ENCODE results near the gene ZNF467.

ZNF467 gene

GRCh38 chr7:149727053-149727898, 46.1 kb downstream of the ZNF467 start:
- no peak for DNase-seq (ENCODE audit: low read depth)

GRCh38 chr7:149725916-149726315, 47.5 kb downstream of the ZNF467 start:
- no peak for DNase-seq (ENCODE audit: low read depth)

GRCh38 chr7:149725426-149725821, 48.0 kb downstream of the ZNF467 start:
- DNase-seq (ENCODE audit: low read depth): no peak

GRCh38 chr7:149724661-149725425, 48.5 kb downstream of the ZNF467 start:
- no peak for DNase-seq (ENCODE audit: low read depth)

GRCh38 chr7:149723795-149724495, 49.4 kb downstream of the ZNF467 start:
- no peak for DNase-seq (ENCODE audit: low read depth)

GRCh38 chr7:149723082-149723767, 50.2 kb downstream of the ZNF467 start:
- no peak for DNase-seq (ENCODE audit: low read depth)

- no peak for DNase-seq (ENCODE audit: low read depth)
Measured at GRCh38 chr7:149722356-149722957, 50.9 kb downstream of the ZNF467 start.

GRCh38 chr7:149721084-149721601, 52.2 kb downstream of the ZNF467 start:
- DNase-seq (ENCODE audit: low read depth): no peak

GRCh38 chr7:149720372-149721083, 52.9 kb downstream of the ZNF467 start:
- DNase-seq (ENCODE audit: low read depth): no peak

- no peak for DNase-seq (ENCODE audit: low read depth)
Measured at GRCh38 chr7:149719912-149720335, 53.5 kb downstream of the ZNF467 start.

- no peak for DNase-seq (ENCODE audit: low read depth)
Measured at GRCh38 chr7:149719050-149719899, 54.1 kb downstream of the ZNF467 start.

- DNase-seq (ENCODE audit: low read depth): no peak
Measured at GRCh38 chr7:149718730-149719049, 54.7 kb downstream of the ZNF467 start.

GRCh38 chr7:149717481-149717880, 55.9 kb downstream of the ZNF467 start:
- no peak for DNase-seq (ENCODE audit: low read depth)

GRCh38 chr7:149716932-149717307, 56.5 kb downstream of the ZNF467 start:
- DNase-seq (ENCODE audit: low read depth): no peak

GRCh38 chr7:149716007-149716931, 57.1 kb downstream of the ZNF467 start:
- DNase-seq (ENCODE audit: low read depth): no peak

- no peak for DNase-seq (ENCODE audit: low read depth)
Measured at GRCh38 chr7:149715476-149715875, 57.9 kb downstream of the ZNF467 start.

- peak; percentile 27 for DNase-seq (ENCODE audit: low read depth)
Measured at GRCh38 chr7:149714910-149715471, 58.4 kb downstream of the ZNF467 start.
